Upper lobe of left lung (tissue), 4 donors: ENCODE measurements around the gene DLG2.

Experiments
- CTCF ChIP-seq, 6 experiments: fragments of 450-650 bp in 4 of 6; fragments of 200-600 bp in 2 of 6; sonication (generic) in 2 of 6; IDR thresholded peaks; one replicate each; pipeline ENCODE4 v1.5.1; 2016 to 2019; ENCODE audit warnings: antibody characterized with exemption in 6 of 6
- POLR2A ChIP-seq, 4 donors: fragments of 450-650 bp; IDR thresholded peaks; one replicate each; pipeline ENCODE4 v1.5.1; 2016 to 2017; ENCODE audit warnings: antibody characterized with exemption in 4 of 4, mild to moderate bottlenecking in 2 of 4

GRCh38 chr11:84687433-84687832 is 939.7 kb downstream of the DLG2 start:
- no peak for TF ChIP-seq CTCF (IDR thresholded peaks at IDR 0.05)
- no peak for TF ChIP-seq POLR2A (IDR thresholded peaks at IDR 0.05)
